Measurements from ENCODE around the gene DERL2.

The DERL2 gene

GRCh38 chr17:5485270-5486205, at the start of gene DERL2:
DERL2 (minus strand) TSS chr17:5486178; CDS start chr17:5486161, 17 bp downstream.
- no peak for DNase-seq (ENCODE audit: extremely low read depth in 1 of 2, low read depth in 1 of 2)

GRCh38 chr17:5535436-5535835, 49.5 kb upstream of the DERL2 start:
- DNase-seq (ENCODE audit: extremely low read depth in 1 of 2, low read depth in 1 of 2): no peak

- DNase-seq (ENCODE audit: extremely low read depth in 1 of 2, low read depth in 1 of 2): no peak
Measured at GRCh38 chr17:5533486-5534315, 47.7 kb upstream of the DERL2 start.

- DNase-seq (ENCODE audit: extremely low read depth in 1 of 2, low read depth in 1 of 2): no peak
Measured at GRCh38 chr17:5532581-5532980, 46.6 kb upstream of the DERL2 start.

- no peak for DNase-seq (ENCODE audit: extremely low read depth in 1 of 2, low read depth in 1 of 2)
Measured at GRCh38 chr17:5531085-5531418, 45.1 kb upstream of the DERL2 start.

GRCh38 chr17:5530265-5531084, 44.5 kb upstream of the DERL2 start:
- DNase-seq (ENCODE audit: extremely low read depth in 1 of 2, low read depth in 1 of 2): no peak

- no peak for DNase-seq (ENCODE audit: extremely low read depth in 1 of 2, low read depth in 1 of 2)
Measured at GRCh38 chr17:5527601-5528250, 41.7 kb upstream of the DERL2 start.

- peak; percentile 59 to 84 for DNase-seq (ENCODE audit: extremely low read depth in 1 of 2, low read depth in 1 of 2)
Measured at GRCh38 chr17:5526821-5527598, 41.0 kb upstream of the DERL2 start.

- no peak for DNase-seq (ENCODE audit: extremely low read depth in 1 of 2, low read depth in 1 of 2)
Measured at GRCh38 chr17:5523249-5523648, 37.3 kb upstream of the DERL2 start.

- no peak for DNase-seq (ENCODE audit: extremely low read depth in 1 of 2, low read depth in 1 of 2)
Measured at GRCh38 chr17:5522476-5522875, 36.5 kb upstream of the DERL2 start.

GRCh38 chr17:5516060-5516792, 30.2 kb upstream of the DERL2 start:
- DNase-seq (ENCODE audit: extremely low read depth in 1 of 2, low read depth in 1 of 2): no peak

GRCh38 chr17:5514976-5515375, 29.0 kb upstream of the DERL2 start:
- no peak for DNase-seq (ENCODE audit: extremely low read depth in 1 of 2, low read depth in 1 of 2)

- DNase-seq (ENCODE audit: extremely low read depth in 1 of 2, low read depth in 1 of 2): no peak
Measured at GRCh38 chr17:5513628-5514027, 27.6 kb upstream of the DERL2 start.

- DNase-seq (ENCODE audit: extremely low read depth in 1 of 2, low read depth in 1 of 2): no peak
Measured at GRCh38 chr17:5511401-5512225, 25.6 kb upstream of the DERL2 start.

GRCh38 chr17:5510771-5511170, 24.8 kb upstream of the DERL2 start:
- DNase-seq (ENCODE audit: extremely low read depth in 1 of 2, low read depth in 1 of 2): no peak

- DNase-seq (ENCODE audit: extremely low read depth in 1 of 2, low read depth in 1 of 2): no peak
Measured at GRCh38 chr17:5509482-5509881, 23.5 kb upstream of the DERL2 start.

GRCh38 chr17:5508810-5509209, 22.8 kb upstream of the DERL2 start:
- no peak for DNase-seq (ENCODE audit: extremely low read depth in 1 of 2, low read depth in 1 of 2)

- DNase-seq (ENCODE audit: extremely low read depth in 1 of 2, low read depth in 1 of 2): no peak
Measured at GRCh38 chr17:5506307-5506706, 20.3 kb upstream of the DERL2 start.

Measured in stimulated activated CD8-positive, alpha-beta memory T cell treated with anti-CD3 and anti-CD28 coated beads, Interleukin-7, amount 100 ng/mL, for 48 hours (primary cell).